Femur (tissue), 1 donor: Measurements from ENCODE around the gene MORN5.
A peak's percentile ranks its signal among the peaks of the same experiment; 100 is the strongest.

Experiments used
- DNase-seq: peaks from one replicate; pipeline ENCODE4 v3.0.0-alpha.2; 2017

MORN5 gene

GRCh38 chr9:122125509-122126330 lies 34.0 kb upstream of the MORN5 start:
- no peak for DNase-seq

GRCh38 chr9:122126331-122127261 lies 33.1 kb upstream of the MORN5 start:
- no peak for DNase-seq

- DNase-seq = no peak
Observed at GRCh38 chr9:122127396-122127798, 32.3 kb upstream of the MORN5 start.

GRCh38 chr9:122128007-122128968 lies 31.4 kb upstream of the MORN5 start:
- DNase-seq = no peak

GRCh38 chr9:122128969-122129343 lies 30.8 kb upstream of the MORN5 start:
- no peak for DNase-seq

GRCh38 chr9:122129969-122130368 lies 29.7 kb upstream of the MORN5 start:
- no peak for DNase-seq

- no peak for DNase-seq
Observed at GRCh38 chr9:122130837-122131236, 28.9 kb upstream of the MORN5 start.

- peak; percentile 51 for DNase-seq
Observed at GRCh38 chr9:122131401-122132001, 28.2 kb upstream of the MORN5 start.

- no peak for DNase-seq
Observed at GRCh38 chr9:122132539-122132938, 27.2 kb upstream of the MORN5 start.

- DNase-seq = peak; percentile 50
Observed at GRCh38 chr9:122133263-122133983, 26.3 kb upstream of the MORN5 start.

GRCh38 chr9:122133984-122134535 lies 25.6 kb upstream of the MORN5 start:
- no peak for DNase-seq

- DNase-seq = no peak
Observed at GRCh38 chr9:122134822-122135528, 24.7 kb upstream of the MORN5 start.

- no peak for DNase-seq
Observed at GRCh38 chr9:122135529-122135859, 24.2 kb upstream of the MORN5 start.

- DNase-seq = no peak
Observed at GRCh38 chr9:122138560-122139268, 21.0 kb upstream of the MORN5 start.

GRCh38 chr9:122140368-122141193 lies 19.1 kb upstream of the MORN5 start:
- no peak for DNase-seq

- DNase-seq = no peak
Observed at GRCh38 chr9:122141671-122142070, 18.0 kb upstream of the MORN5 start.

GRCh38 chr9:122143296-122143695 lies 16.4 kb upstream of the MORN5 start:
- DNase-seq = no peak

- DNase-seq = no peak
Observed at GRCh38 chr9:122143876-122144405, 15.8 kb upstream of the MORN5 start.
